OCI-LY3 (cell line): ENCODE measurements around the gene BLMH.

ENCODE experiments used
- H2AFZ ChIP-seq: fragments of 200-600, 300-600 bp; shearing (Covaris generic); 2 replicates; pipeline ENCODE4 v1.6.0; 2014; ENCODE audit warnings: antibody characterized with exemption, low read depth, low read length
- H3K27ac ChIP-seq: fragments of 200-600, 300-600 bp; sonication (generic); 2 replicates; pipeline ENCODE4 v1.5.1; 2014; ENCODE audit warnings: mild to moderate bottlenecking, low read length, moderate library complexity, mixed read lengths
- H3K27me3 ChIP-seq: fragments of 200-600, 300-600 bp; sonication (generic); 2 replicates; pipeline ENCODE4 v1.6.1; 2014; ENCODE audit warnings: low read depth, low read length, mixed read lengths
- H3K36me3 ChIP-seq: fragments of 200-600, 300-600 bp; sonication (generic); replicated peaks from 2 replicates; pipeline ENCODE3; 2014; ENCODE audit warnings: low read depth, low read length, mixed read lengths
- H3K4me1 ChIP-seq: fragments of 300-600, 200-600 bp; sonication (generic); 2 replicates; pipeline ENCODE4 v1.6.1; 2014; ENCODE audit warnings: low read length, mixed read lengths
- H3K4me2 ChIP-seq: fragments of 200-600, 300-600 bp; sonication (generic); 2 replicates; pipeline ENCODE4 v1.6.1; 2014; ENCODE audit warnings: low read length, mixed read lengths
- H3K4me3 ChIP-seq: fragments of 300-600, 200-600 bp; sonication (generic); 2 replicates; pipeline ENCODE4 v1.5.1; 2014; ENCODE audit warnings: antibody characterized with exemption, mild to moderate bottlenecking, low read length, moderate library complexity
- H3K79me2 ChIP-seq: fragments of 300-600, 200-600 bp; shearing (Covaris generic); 2 replicates; pipeline ENCODE4 v1.6.1; 2014; ENCODE audit warnings: mild to moderate bottlenecking, low read length, mixed read lengths
- H3K9ac ChIP-seq: fragments of 300-600, 200-600 bp; shearing (Covaris generic); 2 replicates; pipeline ENCODE4 v1.6.0; 2014; ENCODE audit warnings: mild to moderate bottlenecking, low read length, moderate library complexity
- H3K9me3 ChIP-seq: fragments of 200-600, 300-600 bp; shearing (Covaris generic); 2 replicates; pipeline ENCODE4 v1.6.1; 2014; ENCODE audit warnings: low read length, mixed read lengths; ENCODE audit not compliant: insufficient read depth
- H4K20me1 ChIP-seq: fragments of 200-600, 300-600 bp; sonication (generic); 2 replicates; pipeline ENCODE4 v1.6.1; 2016; ENCODE audit warnings: low read length, mixed read lengths; ENCODE audit not compliant: insufficient read depth
- CTCF ChIP-seq: fragments of 200-600, 300-600 bp; sonication (generic); IDR thresholded peaks from 2 replicates; pipeline ENCODE4 v1.5.1; 2014; ENCODE audit warnings: antibody characterized with exemption, low read length, low read depth
- EZH2phosphoT487 ChIP-seq: fragments of 200-600 bp; shearing (Covaris generic); IDR thresholded peaks from 2 replicates; pipeline ENCODE4 v1.6.1; 2018; ENCODE audit warnings: antibody characterized with exemption, mixed run types, low read depth

Gene BLMH

GRCh38 chr17:30253312-30253711 is 38.4 kb downstream of the BLMH start:
- Histone ChIP-seq H3K9me3 (no peaks in the 10 kb centered on the region), H3K27me3 (no peaks in the 10 kb centered on the region), H2AFZ (no peak overlapping the region), H3K4me3 (no peak overlapping the region), H3K9ac (no peak overlapping the region), H3K36me3 (peaks cover 39% of the 10 kb centered on the region), H4K20me1 (no peaks in the 10 kb centered on the region), H3K27ac (no peak overlapping the region), H3K4me2 (no peak overlapping the region), H3K79me2 (no peaks in the 10 kb centered on the region), H3K4me1 (no peaks in the 10 kb centered on the region)
- TF ChIP-seq EZH2phosphoT487, result no peak
- no peak for TF ChIP-seq CTCF

- Histone ChIP-seq H3K36me3 (peaks cover 44% of the 10 kb centered on the region), H3K9ac (no peak overlapping the region), H3K9me3 (no peaks in the 10 kb centered on the region), H3K79me2 (no peaks in the 10 kb centered on the region), H3K4me1 (no peaks in the 10 kb centered on the region), H3K4me3 (no peak overlapping the region), H3K27me3 (no peaks in the 10 kb centered on the region), H3K27ac (no peak overlapping the region), H3K4me2 (no peak overlapping the region), H2AFZ (no peak overlapping the region), H4K20me1 (no peaks in the 10 kb centered on the region)
- TF ChIP-seq EZH2phosphoT487, result no peak
- TF ChIP-seq CTCF, result no peak
Observed at GRCh38 chr17:30251931-30252330, 39.8 kb downstream of the BLMH start.

GRCh38 chr17:30249460-30249859 is 42.3 kb downstream of the BLMH start:
- no peak overlapping the region for H3K27ac ChIP-seq
- no peak overlapping the region for H3K4me3 ChIP-seq
- no peak overlapping the region for H3K4me2 ChIP-seq
- peaks cover 40% of the 10 kb centered on the region for H3K36me3 ChIP-seq
- H3K9me3 ChIP-seq, result no peaks in the 10 kb centered on the region
- H3K79me2 ChIP-seq, result no peaks in the 10 kb centered on the region
- H3K9ac ChIP-seq, result no peak overlapping the region
- no peaks in the 10 kb centered on the region for H3K4me1 ChIP-seq
- no peaks in the 10 kb centered on the region for H3K27me3 ChIP-seq
- H2AFZ ChIP-seq, result no peak overlapping the region
- no peaks in the 10 kb centered on the region for H4K20me1 ChIP-seq
- TF ChIP-seq EZH2phosphoT487, result no peak
- no peak for TF ChIP-seq CTCF

- H3K9me3 ChIP-seq, result no peaks in the 10 kb centered on the region
- no peak for TF ChIP-seq EZH2phosphoT487
- H4K20me1 ChIP-seq, result no peaks in the 10 kb centered on the region
- no peak overlapping the region for H3K4me3 ChIP-seq
- H3K27me3 ChIP-seq, result no peaks in the 10 kb centered on the region
- H2AFZ ChIP-seq, result no peak overlapping the region
- H3K79me2 ChIP-seq, result no peaks in the 10 kb centered on the region
- no peak overlapping the region for H3K4me2 ChIP-seq
- no peak overlapping the region for H3K27ac ChIP-seq
- no peak overlapping the region for H3K9ac ChIP-seq
- H3K36me3 ChIP-seq, result peaks cover 40% of the 10 kb centered on the region
- H3K4me1 ChIP-seq, result no peaks in the 10 kb centered on the region
Observed at GRCh38 chr17:30248786-30249185, 43.0 kb downstream of the BLMH start.

GRCh38 chr17:30246460-30246859 is 45.3 kb downstream of the BLMH start:
- Histone ChIP-seq H2AFZ (no peak overlapping the region), H3K27me3 (no peaks in the 10 kb centered on the region), H3K4me1 (no peaks in the 10 kb centered on the region), H3K79me2 (no peaks in the 10 kb centered on the region), H4K20me1 (no peaks in the 10 kb centered on the region), H3K36me3 (peaks cover 30% of the 10 kb centered on the region), H3K27ac (no peak overlapping the region), H3K4me2 (no peak overlapping the region), H3K9me3 (no peaks in the 10 kb centered on the region), H3K9ac (no peak overlapping the region), H3K4me3 (no peak overlapping the region)
- TF ChIP-seq EZH2phosphoT487 (no peak), CTCF (no peak)
